HG02588 (cell line): Measurements from ENCODE around the gene CABLES1.

Experiments
- ATAC-seq: cut with Tn5 transposase; IDR thresholded peaks from one replicate; pipeline ENCODE4 v1.9.1; 2021; ENCODE audit warnings: mild to moderate bottlenecking, moderate library complexity; ENCODE audit not compliant: unreplicated experiment

Gene CABLES1

GRCh38 chr18:23165271-23166068, 30.2 kb downstream of the CABLES1 start:
- no peak for ATAC-seq

- no peak for ATAC-seq
Observed at GRCh38 chr18:23166891-23167541, 31.7 kb downstream of the CABLES1 start.

GRCh38 chr18:23169673-23170044, 34.4 kb downstream of the CABLES1 start:
- ATAC-seq, result no peak

GRCh38 chr18:23170137-23170536, 34.9 kb downstream of the CABLES1 start:
- no peak for ATAC-seq

- ATAC-seq, result no peak
Observed at GRCh38 chr18:23171581-23172156, 36.4 kb downstream of the CABLES1 start.

GRCh38 chr18:23172591-23173380, 37.5 kb downstream of the CABLES1 start:
- no peak for ATAC-seq

- ATAC-seq, result no peak
Observed at GRCh38 chr18:23173912-23174311, 38.6 kb downstream of the CABLES1 start.

GRCh38 chr18:23176701-23177432, 41.6 kb downstream of the CABLES1 start:
- no peak for ATAC-seq

GRCh38 chr18:23177433-23178072, 42.3 kb downstream of the CABLES1 start:
- ATAC-seq, result no peak

- ATAC-seq, result no peak
Observed at GRCh38 chr18:23178201-23178600, 42.9 kb downstream of the CABLES1 start.

GRCh38 chr18:23178661-23179081, 43.4 kb downstream of the CABLES1 start:
- no peak for ATAC-seq

- ATAC-seq, result no peak
Observed at GRCh38 chr18:23179416-23179815, 44.1 kb downstream of the CABLES1 start.

- no peak for ATAC-seq
Observed at GRCh38 chr18:23181547-23181946, 46.3 kb downstream of the CABLES1 start.

- no peak for ATAC-seq
Observed at GRCh38 chr18:23182606-23183005, 47.3 kb downstream of the CABLES1 start.

GRCh38 chr18:23183411-23184150, 48.3 kb downstream of the CABLES1 start:
- ATAC-seq, result no peak

- no peak for ATAC-seq
Observed at GRCh38 chr18:23186781-23187180, 51.5 kb downstream of the CABLES1 start.

- ATAC-seq, result no peak
Observed at GRCh38 chr18:23188068-23188760, 52.9 kb downstream of the CABLES1 start.

GRCh38 chr18:23189099-23189498, 53.8 kb downstream of the CABLES1 start:
- ATAC-seq, result no peak
